Astrocyte of the hippocampus (primary cell): ENCODE measurements around the gene B4GALNT1.

Source experiments
- DNase-seq: peaks from one replicate; pipeline ENCODE4 v3.0.0; 2011; ENCODE audit warnings: low read depth, low spot score

The B4GALNT1 gene

GRCh38 chr12:57585156-57585555 is 47.8 kb downstream of the B4GALNT1 start:
- no peak for DNase-seq

DNA sequence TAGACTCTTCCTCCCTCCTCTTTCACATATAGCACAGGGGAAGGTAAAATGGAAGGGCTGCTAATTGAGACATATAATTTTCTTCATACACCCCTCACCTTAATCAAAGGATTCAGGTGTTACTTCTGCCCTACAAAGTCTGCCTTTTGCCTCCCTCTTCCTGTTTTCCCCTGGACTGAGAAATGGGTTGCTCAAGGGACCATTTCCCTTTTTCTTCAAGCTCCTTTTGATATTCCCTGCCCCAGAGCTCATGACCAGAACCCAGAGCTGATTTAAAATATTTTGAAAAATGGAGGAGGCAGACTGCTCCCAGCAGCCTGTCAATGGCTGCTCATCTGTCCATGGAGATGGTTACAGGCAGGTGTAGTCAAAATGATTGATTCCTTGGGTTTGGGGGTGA is 48.3 kb downstream of the B4GALNT1 start:
- no peak for DNase-seq

DNA sequence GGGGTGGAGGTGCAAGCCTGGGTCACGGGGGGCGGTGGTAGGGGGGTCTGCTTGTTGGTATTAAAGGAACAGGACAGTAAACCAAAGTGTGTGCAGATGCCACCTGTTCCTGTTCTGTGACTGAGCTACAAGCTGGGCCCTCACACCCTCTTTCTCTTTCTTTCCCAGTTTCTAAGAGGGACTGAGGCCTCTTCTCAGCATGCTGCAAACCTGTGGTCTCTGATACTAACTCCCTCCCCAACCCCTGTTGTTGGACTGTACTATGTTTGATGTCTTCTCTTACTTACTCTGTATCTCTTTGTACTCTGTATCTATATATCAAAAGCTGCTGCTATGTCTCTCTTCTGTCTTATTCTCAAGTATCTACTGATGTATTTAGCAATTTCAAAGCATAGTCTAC is 49.0 kb downstream of the B4GALNT1 start:
- no peak for DNase-seq

GRCh38 chr12:57583008-57583831 is 49.8 kb downstream of the B4GALNT1 start:
- peak; percentile 86 for DNase-seq

DNA sequence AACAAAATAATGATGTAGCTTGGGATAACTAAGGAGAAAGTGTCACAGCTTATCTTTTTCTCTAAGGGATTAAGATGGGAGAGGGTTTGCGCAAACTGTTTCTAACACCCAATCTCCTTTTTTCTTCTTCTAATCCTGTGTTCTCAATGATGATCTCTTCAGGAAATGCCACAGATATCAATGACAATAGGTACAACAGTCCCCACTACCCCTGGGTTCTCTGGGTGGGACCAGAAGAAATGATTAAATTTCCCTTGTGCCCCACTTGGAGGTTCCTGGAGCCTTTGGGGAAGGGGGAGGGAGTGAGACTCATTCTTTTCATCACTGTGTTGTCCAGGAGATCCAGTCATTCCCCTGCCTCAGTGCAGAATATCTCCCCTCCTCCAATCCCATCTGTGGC is 50.6 kb downstream of the B4GALNT1 start:
- DNase-seq, result no peak

- no peak for DNase-seq
Measured at GRCh38 chr12:57581802-57582201, 51.2 kb downstream of the B4GALNT1 start.

- DNase-seq, result no peak
Measured at GRCh38 chr12:57580466-57580795, 52.6 kb downstream of the B4GALNT1 start.

- no peak for DNase-seq
Measured at GRCh38 chr12:57579677-57580465, 53.1 kb downstream of the B4GALNT1 start.

GRCh38 chr12:57579011-57579410 is 54.0 kb downstream of the B4GALNT1 start:
- no peak for DNase-seq

GRCh38 chr12:57577981-57578758 is 54.8 kb downstream of the B4GALNT1 start:
- no peak for DNase-seq

DNA sequence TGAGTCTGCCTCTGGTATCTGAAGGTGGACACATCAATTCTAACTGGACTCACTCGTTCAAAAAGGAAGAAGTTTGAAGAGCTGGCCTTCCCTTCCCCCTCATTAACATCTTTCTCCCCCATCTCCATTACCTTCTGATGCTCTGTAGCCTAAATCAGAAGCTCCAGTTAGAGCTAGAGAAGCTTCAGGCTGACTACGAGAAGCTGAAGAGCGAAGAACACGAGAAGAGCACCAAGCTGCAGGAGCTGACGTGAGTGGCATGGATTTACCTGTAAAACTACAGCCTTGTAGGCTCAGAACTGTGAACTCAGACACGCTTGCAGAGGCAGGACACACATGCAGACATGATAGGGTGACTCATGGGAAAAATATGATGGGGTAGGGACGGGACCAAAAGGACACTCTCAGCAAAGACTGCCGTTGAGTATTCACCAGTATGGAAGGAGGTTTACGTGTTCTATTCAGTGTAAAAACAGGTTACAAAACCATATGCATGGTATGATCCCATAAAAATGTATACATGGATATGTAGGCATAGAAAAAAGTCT is 56.3 kb downstream of the B4GALNT1 start:
- DNase-seq, result no peak
